Stimulated activated CD4-positive, alpha-beta T cell treated with anti-CD3 and anti-CD28 coated beads, Interleukin-12 subunit alpha, Interleukin-12 subunit beta, amount 100 ng/mL, for 48 hours (primary cell): Measurements from ENCODE around the gene VILL.
"Not testable (repeated sequence)": the region's sequence is repeated elsewhere in the genome, so short reads cannot be mapped to it uniquely, and the experiment has no call there.

Source experiments
- DNase-seq, 3 donors: peaks; one replicate each; pipeline ENCODE4 v3.0.0-alpha.2; 2020; ENCODE audit warnings: low read depth in 2 of 3, low spot score in 1 of 3

Gene VILL

GRCh38 chr3:37985637-37986320, 4.8 kb upstream of the VILL start:
- no peak for DNase-seq

GRCh38 chr3:37986479-37987314, 3.9 kb upstream of the VILL start:
- no peak for DNase-seq

- DNase-seq: no peak
These were observed 3.3 kb upstream of the VILL start for GRCh38 chr3:37987315-37987697.

GRCh38 chr3:37987751-37988179, 2.8 kb upstream of the VILL start:
- no peak for DNase-seq

GRCh38 chr3:37988376-37988775, 2.2 kb upstream of the VILL start:
- not testable (repeated sequence) for DNase-seq

- no peak for DNase-seq
These were observed 1.6 kb upstream of the VILL start for GRCh38 chr3:37988931-37989525.

- DNase-seq: no peak
These were observed 635 bp upstream of the VILL start for GRCh38 chr3:37989821-37990480.

- DNase-seq: no peak
These were observed 523 bp downstream of the VILL start for GRCh38 chr3:37991109-37991508.

- no peak for DNase-seq
These were observed 1.2 kb downstream of the VILL start for GRCh38 chr3:37991823-37992222.

- no peak for DNase-seq
These were observed 1.9 kb downstream of the VILL start for GRCh38 chr3:37992271-37993066.

- DNase-seq: no peak
These were observed 2.5 kb downstream of the VILL start for GRCh38 chr3:37993067-37993455.

- no peak for DNase-seq
These were observed 2.9 kb downstream of the VILL start for GRCh38 chr3:37993460-37993819.

- DNase-seq: peak; percentile 54 to 69 (median 68)
These were observed 3.4 kb downstream of the VILL start for GRCh38 chr3:37993820-37994638.

- no peak for DNase-seq
These were observed 4.0 kb downstream of the VILL start for GRCh38 chr3:37994639-37994972.

- DNase-seq: no peak
These were observed 5.4 kb downstream of the VILL start for GRCh38 chr3:37995652-37996641.

GRCh38 chr3:37996785-37997301, 6.3 kb downstream of the VILL start:
- DNase-seq: peak; percentile 69 to 89 (median 81)

GRCh38 chr3:37997342-37997741, 6.8 kb downstream of the VILL start:
- DNase-seq: no peak

- no peak for DNase-seq
These were observed 7.3 kb downstream of the VILL start for GRCh38 chr3:37997791-37998370.
